ENCODE data around the gene LRRC8D. TPM values are rescaled to one million over a fixed set of nuclear protein-coding genes. Genes with fewer than 3 reads are reported as not detected.

The LRRC8D gene
- total and polyA plus RNA-seq, 2 experiments from 2014 or later: 23.6 to 48.8 TPM

DNA sequence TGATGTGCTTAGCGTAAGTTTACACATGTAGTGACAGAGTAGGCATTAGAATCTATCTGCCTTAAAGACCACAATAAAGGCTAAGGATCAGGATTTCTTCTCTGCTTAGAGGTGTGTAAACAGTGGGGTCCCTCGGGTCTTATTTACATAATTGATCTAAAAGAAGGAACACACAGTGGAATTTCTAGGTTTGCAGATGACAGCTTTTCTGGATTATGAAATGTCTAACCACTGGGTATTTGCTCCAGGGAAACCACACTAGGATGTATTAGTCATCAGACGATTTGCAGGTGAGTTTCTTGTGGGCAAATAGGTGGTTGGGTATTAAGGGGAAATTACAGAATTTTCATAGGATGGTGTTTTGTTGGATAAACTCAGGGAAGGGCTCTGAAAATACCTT lies 5.8 kb downstream of the LRRC8D start:
- Mint-ChIP-seq H3K4me3 (no peak overlapping the region), H3K9me3 (no peaks in the 10 kb centered on the region), H3K27ac (no peak overlapping the region), H3K27me3 (ENCODE audit: insufficient read depth, low read depth, poor library complexity) (peaks cover 5% of the 10 kb centered on the region), H3K36me3 (ENCODE audit: low read depth) (peaks cover 37% of the 10 kb centered on the region), H3K4me1 (peaks cover 44% of the 10 kb centered on the region)
- TF ChIP-seq JUNB (IDR thresholded peaks at IDR 0.05; ENCODE audit: unreplicated experiment) (no peak), STAT1 (IDR thresholded peaks at IDR 0.05; ENCODE audit: unreplicated experiment) (no peak), EZH2 (IDR thresholded peaks at IDR 0.05; ENCODE audit: low read depth, unreplicated experiment) (no peak)
- TF ChIP-seq, protein P1, sequence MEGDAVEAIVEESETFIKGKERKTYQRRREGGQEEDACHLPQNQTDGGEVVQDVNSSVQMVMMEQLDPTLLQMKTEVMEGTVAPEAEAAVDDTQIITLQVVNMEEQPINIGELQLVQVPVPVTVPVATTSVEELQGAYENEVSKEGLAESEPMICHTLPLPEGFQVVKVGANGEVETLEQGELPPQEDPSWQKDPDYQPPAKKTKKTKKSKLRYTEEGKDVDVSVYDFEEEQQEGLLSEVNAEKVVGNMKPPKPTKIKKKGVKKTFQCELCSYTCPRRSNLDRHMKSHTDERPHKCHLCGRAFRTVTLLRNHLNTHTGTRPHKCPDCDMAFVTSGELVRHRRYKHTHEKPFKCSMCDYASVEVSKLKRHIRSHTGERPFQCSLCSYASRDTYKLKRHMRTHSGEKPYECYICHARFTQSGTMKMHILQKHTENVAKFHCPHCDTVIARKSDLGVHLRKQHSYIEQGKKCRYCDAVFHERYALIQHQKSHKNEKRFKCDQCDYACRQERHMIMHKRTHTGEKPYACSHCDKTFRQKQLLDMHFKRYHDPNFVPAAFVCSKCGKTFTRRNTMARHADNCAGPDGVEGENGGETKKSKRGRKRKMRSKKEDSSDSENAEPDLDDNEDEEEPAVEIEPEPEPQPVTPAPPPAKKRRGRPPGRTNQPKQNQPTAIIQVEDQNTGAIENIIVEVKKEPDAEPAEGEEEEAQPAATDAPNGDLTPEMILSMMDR (conservative IDR thresholded peaks at IDR 0.05; ENCODE audit: low read depth in 2 of 2): no peak
- Histone ChIP-seq H3K4me3 (no peak overlapping the region), H3K27me3 (ENCODE audit: insufficient read depth) (no peaks in the 10 kb centered on the region), H3K9me2 (ENCODE audit: insufficient read depth) (no peaks in the 10 kb centered on the region), H3K4me1 (ENCODE audit: insufficient read depth) (peaks cover 40% of the 10 kb centered on the region), H2AFZ (no peak overlapping the region), H3K4me2 (no peak overlapping the region), H4K20me1 (replicated peaks; ENCODE audit: insufficient read depth) (peaks cover 13% of the 10 kb centered on the region), H3K27ac (ENCODE audit: low read depth) (no peak overlapping the region), H3K79me2 (replicated peaks; ENCODE audit: insufficient read depth) (peaks cover 98% of the 10 kb centered on the region), H3K36me3 (ENCODE audit: insufficient read depth) (0 out of 2 replicates have a peak, but pooled peaks cover 4% of the 10 kb centered on the region), H3F3A (replicated peaks; ENCODE audit: low read depth) (no peaks in the 10 kb centered on the region)
- DNase-seq (ENCODE audit: low spot score): no peak
- ATAC-seq: no peak

GRCh38 chr1:89827330-89827729 lies 6.5 kb downstream of the LRRC8D start:
- peaks cover 13% of the 10 kb centered on the region for H4K20me1 ChIP-seq (replicated peaks; ENCODE audit: insufficient read depth)
- H3K4me2 ChIP-seq: no peak overlapping the region
- no peaks in the 10 kb centered on the region for H3K27me3 ChIP-seq (ENCODE audit: insufficient read depth)
- Mint-ChIP-seq H3K9me3 (no peaks in the 10 kb centered on the region), H3K36me3 (ENCODE audit: low read depth) (peaks cover 37% of the 10 kb centered on the region), H3K4me1 (peaks cover 48% of the 10 kb centered on the region), H3K4me3 (no peak overlapping the region), H3K27ac (no peak overlapping the region), H3K27me3 (ENCODE audit: insufficient read depth, low read depth, poor library complexity) (peaks cover 2% of the 10 kb centered on the region)
- H2AFZ ChIP-seq: no peak overlapping the region
- DNase-seq (ENCODE audit: low spot score) (no peak), ATAC-seq (no peak)
- H3K79me2 ChIP-seq (replicated peaks; ENCODE audit: insufficient read depth): peaks cover 93% of the 10 kb centered on the region
- H3K27ac ChIP-seq (ENCODE audit: low read depth): no peak overlapping the region
- no peaks in the 10 kb centered on the region for H3K9me2 ChIP-seq (ENCODE audit: insufficient read depth)
- no peak overlapping the region for H3K4me3 ChIP-seq
- H3K4me1 ChIP-seq (ENCODE audit: insufficient read depth): peaks cover 46% of the 10 kb centered on the region
- H3F3A ChIP-seq (replicated peaks; ENCODE audit: low read depth): no peaks in the 10 kb centered on the region
- 0 out of 2 replicates have a peak, but pooled peaks cover 4% of the 10 kb centered on the region for H3K36me3 ChIP-seq (ENCODE audit: insufficient read depth)
- TF ChIP-seq STAT1 (IDR thresholded peaks at IDR 0.05; ENCODE audit: unreplicated experiment): no peak
- no peak for TF ChIP-seq REST (IDR thresholded peaks at IDR 0.05; ENCODE audit: unreplicated experiment)
- TF ChIP-seq, protein P1 (conservative IDR thresholded peaks at IDR 0.05; ENCODE audit: low read depth in 2 of 2): no peak
- no peak for TF ChIP-seq EZH2phosphoT487 (IDR thresholded peaks at IDR 0.05; ENCODE audit: unreplicated experiment)
- TF ChIP-seq POLR2AphosphoS5 (IDR thresholded peaks at IDR 0.05; ENCODE audit: low read depth): no peak
- no peak for TF ChIP-seq ETS1 (IDR thresholded peaks at IDR 0.05)
